ENCODE data around the gene ARHGAP32. TPM values are rescaled to one million over a fixed set of nuclear protein-coding genes. Genes with fewer than 3 reads are reported as not detected.

ARHGAP32 gene
- total RNA-seq, 1 donor from 2014 or later: 38.4 TPM

GRCh38 chr11:129093283-129093682 is 98.8 kb downstream of the ARHGAP32 start:
- DNase-seq (ENCODE audit: low read depth, low spot score): no peak
- H3K9me3 Mint-ChIP-seq: peaks cover 6% of the 10 kb centered on the region
- no peaks in the 10 kb centered on the region for H3K4me1 Mint-ChIP-seq
- TF ChIP-seq, protein P1, sequence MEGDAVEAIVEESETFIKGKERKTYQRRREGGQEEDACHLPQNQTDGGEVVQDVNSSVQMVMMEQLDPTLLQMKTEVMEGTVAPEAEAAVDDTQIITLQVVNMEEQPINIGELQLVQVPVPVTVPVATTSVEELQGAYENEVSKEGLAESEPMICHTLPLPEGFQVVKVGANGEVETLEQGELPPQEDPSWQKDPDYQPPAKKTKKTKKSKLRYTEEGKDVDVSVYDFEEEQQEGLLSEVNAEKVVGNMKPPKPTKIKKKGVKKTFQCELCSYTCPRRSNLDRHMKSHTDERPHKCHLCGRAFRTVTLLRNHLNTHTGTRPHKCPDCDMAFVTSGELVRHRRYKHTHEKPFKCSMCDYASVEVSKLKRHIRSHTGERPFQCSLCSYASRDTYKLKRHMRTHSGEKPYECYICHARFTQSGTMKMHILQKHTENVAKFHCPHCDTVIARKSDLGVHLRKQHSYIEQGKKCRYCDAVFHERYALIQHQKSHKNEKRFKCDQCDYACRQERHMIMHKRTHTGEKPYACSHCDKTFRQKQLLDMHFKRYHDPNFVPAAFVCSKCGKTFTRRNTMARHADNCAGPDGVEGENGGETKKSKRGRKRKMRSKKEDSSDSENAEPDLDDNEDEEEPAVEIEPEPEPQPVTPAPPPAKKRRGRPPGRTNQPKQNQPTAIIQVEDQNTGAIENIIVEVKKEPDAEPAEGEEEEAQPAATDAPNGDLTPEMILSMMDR (conservative IDR thresholded peaks at IDR 0.05): no peak
- H3K27ac Mint-ChIP-seq (ENCODE audit: unreplicated experiment): no peak overlapping the region
- H3K27me3 Mint-ChIP-seq (ENCODE audit: low read depth): no peaks in the 10 kb centered on the region
- peaks cover 20% of the 10 kb centered on the region for H3K36me3 Mint-ChIP-seq (ENCODE audit: low read depth)
- no peak overlapping the region for H3K4me3 Mint-ChIP-seq

GRCh38 chr11:129090056-129090455 is 102.1 kb downstream of the ARHGAP32 start:
- TF ChIP-seq, protein P1 (conservative IDR thresholded peaks at IDR 0.05): no peak
- no peak overlapping the region for H3K27ac Mint-ChIP-seq (ENCODE audit: unreplicated experiment)

GRCh38 chr11:129089279-129089678 is 102.8 kb downstream of the ARHGAP32 start:
- Mint-ChIP-seq H3K4me1 (no peaks in the 10 kb centered on the region), H3K27me3 (ENCODE audit: low read depth) (no peaks in the 10 kb centered on the region), H3K27ac (ENCODE audit: unreplicated experiment) (no peak overlapping the region), H3K36me3 (ENCODE audit: low read depth) (peaks cover 18% of the 10 kb centered on the region), H3K9me3 (peaks cover 5% of the 10 kb centered on the region), H3K4me3 (no peak overlapping the region)
- TF ChIP-seq, protein P1 (conservative IDR thresholded peaks at IDR 0.05): no peak
- no peak for DNase-seq (ENCODE audit: low read depth, low spot score)

More at GRCh38 chr11:129090056-129090455, 102.1 kb downstream of the ARHGAP32 start:
- Mint-ChIP-seq H3K4me3 (no peak overlapping the region), H3K36me3 (ENCODE audit: low read depth) (peaks cover 13% of the 10 kb centered on the region), H3K27me3 (ENCODE audit: low read depth) (no peaks in the 10 kb centered on the region), H3K9me3 (no peaks in the 10 kb centered on the region), H3K4me1 (no peaks in the 10 kb centered on the region)
- no peak for DNase-seq (ENCODE audit: low read depth, low spot score)

GRCh38 chr11:129086976-129087375 is 105.1 kb downstream of the ARHGAP32 start:
- H3K9me3 Mint-ChIP-seq: peaks cover 19% of the 10 kb centered on the region
- H3K4me3 Mint-ChIP-seq: no peak overlapping the region
- H3K36me3 Mint-ChIP-seq (ENCODE audit: low read depth): peaks cover 36% of the 10 kb centered on the region
- H3K4me1 Mint-ChIP-seq: no peaks in the 10 kb centered on the region
- H3K27me3 Mint-ChIP-seq (ENCODE audit: low read depth): no peaks in the 10 kb centered on the region
- TF ChIP-seq, protein P1 (conservative IDR thresholded peaks at IDR 0.05): no peak
- DNase-seq (ENCODE audit: low read depth, low spot score): no peak
- no peak overlapping the region for H3K27ac Mint-ChIP-seq (ENCODE audit: unreplicated experiment)

DNA sequence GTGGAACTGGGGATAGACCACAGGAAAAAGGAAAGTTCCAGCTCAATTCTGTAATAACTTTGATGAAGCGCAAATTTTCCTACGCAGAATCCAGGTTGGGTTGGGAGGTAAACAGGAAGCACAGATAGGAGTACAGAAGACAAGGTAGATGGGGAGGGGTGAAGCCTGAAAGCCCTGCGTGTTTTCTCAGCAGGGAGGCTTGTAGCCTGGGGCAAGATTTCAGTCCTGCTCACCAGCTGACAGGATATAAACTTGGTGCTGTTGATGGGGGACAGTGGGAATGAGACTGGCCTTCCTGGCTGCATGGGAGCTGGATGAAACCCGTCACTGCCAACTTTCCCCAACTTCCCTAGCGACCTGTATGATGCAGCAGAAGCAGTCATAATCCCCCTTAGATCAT is 114.9 kb downstream of the ARHGAP32 start:
- H3K36me3 Mint-ChIP-seq (ENCODE audit: low read depth): peaks cover 38% of the 10 kb centered on the region
- peaks cover 5% of the 10 kb centered on the region for H3K4me1 Mint-ChIP-seq
- no peak overlapping the region for H3K4me3 Mint-ChIP-seq
- no peaks in the 10 kb centered on the region for H3K27me3 Mint-ChIP-seq (ENCODE audit: low read depth)
- H3K27ac Mint-ChIP-seq (ENCODE audit: unreplicated experiment): no peak overlapping the region
- TF ChIP-seq, protein P1 (conservative IDR thresholded peaks at IDR 0.05): no peak
- H3K9me3 Mint-ChIP-seq: peaks cover 23% of the 10 kb centered on the region
- no peak for DNase-seq (ENCODE audit: low read depth, low spot score)

- no peak overlapping the region for H3K4me3 Mint-ChIP-seq
- peaks cover 16% of the 10 kb centered on the region for H3K9me3 Mint-ChIP-seq
- H3K27ac Mint-ChIP-seq (ENCODE audit: unreplicated experiment): no peak overlapping the region
- H3K27me3 Mint-ChIP-seq (ENCODE audit: low read depth): no peaks in the 10 kb centered on the region
- H3K4me1 Mint-ChIP-seq: peaks cover 5% of the 10 kb centered on the region
- DNase-seq (ENCODE audit: low read depth, low spot score): no peak
- TF ChIP-seq, protein P1 (conservative IDR thresholded peaks at IDR 0.05): no peak
- peaks cover 28% of the 10 kb centered on the region for H3K36me3 Mint-ChIP-seq (ENCODE audit: low read depth)
Observed at GRCh38 chr11:129075757-129076156, 116.4 kb downstream of the ARHGAP32 start.

Data from neural crest cell (in vitro differentiated cells).